Tibial nerve (tissue), 4 donors: ENCODE results near the gene CCDC88C.

Experiments
- EP300 ChIP-seq, 2 donors: sonication (generic); formaldehyde crosslinking; IDR thresholded peaks; one replicate each; pipeline ENCODE4 v1.6.1; 2017; ENCODE audit warnings: antibody characterized with exemption in 2 of 2, mild to moderate bottlenecking in 1 of 2
- TF ChIP-seq, protein P1 (sequence below), 5 experiments: fragments of 200-600 bp in 3 of 5; fragments of 450-650 bp in 2 of 5; sonication (generic) in 3 of 5; IDR thresholded peaks; one replicate each; pipeline ENCODE4 v1.5.1; 2016 to 2019; ENCODE audit warnings: antibody characterized with exemption in 5 of 5, mild to moderate bottlenecking in 3 of 5, moderate library complexity in 2 of 5

GRCh38 chr14:91258876-91259275, 158.7 kb downstream of the CCDC88C start:
- TF ChIP-seq, protein P1, sequence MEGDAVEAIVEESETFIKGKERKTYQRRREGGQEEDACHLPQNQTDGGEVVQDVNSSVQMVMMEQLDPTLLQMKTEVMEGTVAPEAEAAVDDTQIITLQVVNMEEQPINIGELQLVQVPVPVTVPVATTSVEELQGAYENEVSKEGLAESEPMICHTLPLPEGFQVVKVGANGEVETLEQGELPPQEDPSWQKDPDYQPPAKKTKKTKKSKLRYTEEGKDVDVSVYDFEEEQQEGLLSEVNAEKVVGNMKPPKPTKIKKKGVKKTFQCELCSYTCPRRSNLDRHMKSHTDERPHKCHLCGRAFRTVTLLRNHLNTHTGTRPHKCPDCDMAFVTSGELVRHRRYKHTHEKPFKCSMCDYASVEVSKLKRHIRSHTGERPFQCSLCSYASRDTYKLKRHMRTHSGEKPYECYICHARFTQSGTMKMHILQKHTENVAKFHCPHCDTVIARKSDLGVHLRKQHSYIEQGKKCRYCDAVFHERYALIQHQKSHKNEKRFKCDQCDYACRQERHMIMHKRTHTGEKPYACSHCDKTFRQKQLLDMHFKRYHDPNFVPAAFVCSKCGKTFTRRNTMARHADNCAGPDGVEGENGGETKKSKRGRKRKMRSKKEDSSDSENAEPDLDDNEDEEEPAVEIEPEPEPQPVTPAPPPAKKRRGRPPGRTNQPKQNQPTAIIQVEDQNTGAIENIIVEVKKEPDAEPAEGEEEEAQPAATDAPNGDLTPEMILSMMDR (IDR thresholded peaks at IDR 0.05), result no peak
- no peak for TF ChIP-seq EP300 (IDR thresholded peaks at IDR 0.05)
